GM12878 (cell line): ENCODE data around the gene RPS2. TPM values are rescaled to one million over a fixed set of nuclear protein-coding genes. Genes with fewer than 3 reads are reported as not detected.

Experiments
- BACH1 ChIP-seq: fragments of 450-650 bp; IDR thresholded peaks from 2 replicates; pipeline ENCODE4 v1.6.1; 2017; ENCODE audit warnings: mild to moderate bottlenecking, borderline replicate concordance
- CEBPB ChIP-seq, 2 experiments: fragments of 150-350 bp in 1 of 2; IDR thresholded peaks; 2 replicates each; pipeline ENCODE4 v1.6.1; 2012 to 2014; ENCODE audit warnings: low read depth in 2 of 2, low read length in 2 of 2, borderline replicate concordance in 1 of 2, inconsistent platforms in 1 of 2
- ELK1 ChIP-seq: IDR thresholded peaks from 2 replicates; pipeline ENCODE4 v1.6.1; 2012; ENCODE audit warnings: low read depth, low read length, improper control_type of control experiment
- EP300 ChIP-seq, 2 experiments: fragments of 150-350 bp in 1 of 2; IDR thresholded peaks; 2 replicates each; pipeline ENCODE4 v1.6.1; 2011 to 2012; ENCODE audit warnings: low read depth in 2 of 2, low read length in 2 of 2, borderline replicate concordance in 1 of 2, improper control_type of control experiment in 1 of 2, inconsistent platforms in 1 of 2; ENCODE audit not compliant: control insufficient read depth in 1 of 2
- ESRRA ChIP-seq: IDR thresholded peaks from 2 replicates; pipeline ENCODE4 v1.6.1; 2012; ENCODE audit warnings: mild to moderate bottlenecking, low read length, improper control_type of control experiment
- EZH2 ChIP-seq: IDR thresholded peaks from 2 replicates; pipeline ENCODE4 v1.6.1; 2012; ENCODE audit warnings: low read depth, mild to moderate bottlenecking, control low read depth, inconsistent platforms, low read length, borderline replicate concordance; ENCODE audit not compliant: control insufficient read depth
- IRF5 ChIP-seq: fragments of 450-650 bp; IDR thresholded peaks from 2 replicates; pipeline ENCODE4 v1.6.1; 2017; ENCODE audit warnings: borderline replicate concordance
- KDM1A ChIP-seq: fragments of 200-600 bp; sonication (generic); IDR thresholded peaks from 2 replicates; pipeline ENCODE4 v1.6.1; 2016; ENCODE audit warnings: borderline replicate concordance
- KLF5 ChIP-seq: fragments of 450-650 bp; IDR thresholded peaks from 2 replicates; pipeline ENCODE4 v1.6.1; 2014; ENCODE audit warnings: mild to moderate bottlenecking; ENCODE audit not compliant: partially characterized antibody
- NFIC ChIP-seq: IDR thresholded peaks from 2 replicates; pipeline ENCODE4 v1.6.1; 2012; ENCODE audit warnings: low read depth, mild to moderate bottlenecking, inconsistent platforms, low read length, moderate library complexity
- NFXL1 ChIP-seq: fragments of 450-650 bp; IDR thresholded peaks from 2 replicates; pipeline ENCODE4 v1.6.1; 2017; ENCODE audit warnings: antibody characterized with exemption, mild to moderate bottlenecking, borderline replicate concordance
- NKRF ChIP-seq: fragments of 450-650 bp; conservative IDR thresholded peaks from 2 replicates; pipeline ENCODE4 v1.6.1; 2017; ENCODE audit warnings: mild to moderate bottlenecking, moderate library complexity
- PBX3 ChIP-seq: IDR thresholded peaks from 2 replicates; pipeline ENCODE4 v1.6.1; 2011; ENCODE audit warnings: mild to moderate bottlenecking, low read depth, low read length, moderate library complexity; ENCODE audit not compliant: insufficient replicate concordance
- RCOR1 ChIP-seq: conservative IDR thresholded peaks from 2 replicates; pipeline ENCODE4 v1.6.1; 2012; ENCODE audit warnings: low read depth, low read length, improper control_type of control experiment
- RELB ChIP-seq: fragments of 450-650 bp; IDR thresholded peaks from 2 replicates; pipeline ENCODE4 v1.6.1; 2017; ENCODE audit warnings: low read depth, mild to moderate bottlenecking, moderate library complexity
- SMC3 ChIP-seq: IDR thresholded peaks from 2 replicates; pipeline ENCODE4 v1.6.1; 2011; ENCODE audit warnings: low read length, improper control_type of control experiment, borderline replicate concordance
- SP1 ChIP-seq: IDR thresholded peaks from one replicate; pipeline ENCODE4 v1.6.1; 2011; ENCODE audit warnings: low read depth, low read length
- SREBF1 ChIP-seq: IDR thresholded peaks from 2 replicates; pipeline ENCODE4 v1.6.1; 2012; ENCODE audit warnings: mild to moderate bottlenecking, low read length
- TAF1 ChIP-seq: IDR thresholded peaks from 2 replicates; pipeline ENCODE4 v1.6.1; 2011; ENCODE audit warnings: mild to moderate bottlenecking, low read depth, low read length, borderline replicate concordance
- TCF12 ChIP-seq: IDR thresholded peaks from 2 replicates; pipeline ENCODE4 v1.6.1; 2011; ENCODE audit warnings: low read depth, mild to moderate bottlenecking, low read length
- TCF7 ChIP-seq: IDR thresholded peaks from 2 replicates; pipeline ENCODE4 v1.6.1; 2014; ENCODE audit warnings: antibody characterized with exemption, borderline replicate concordance
- ZBED1 ChIP-seq: IDR thresholded peaks from 2 replicates; pipeline ENCODE4 v1.6.1; 2016; ENCODE audit warnings: borderline replicate concordance
- polyA plus RNA-seq, 11 experiments: library from polyadenylated mRNA; depleted of rRNA in 4 of 11; unstranded in 6 of 11; stranded (reverse) in 5 of 11; fragments of >200 nt; fragmentation: Nextera tagmentation in 4 of 11; fragmentation: Illumina TruSeq in 1 of 11; extraction: Ambion mirVana in 4 of 11; extraction: Trizol in 1 of 11; gene quantifications; 1 replicate in 1 of 11; 2 replicates in 10 of 11; pipeline versions ENCODE4 v1.2.1 to v1.2.3, GENCODE V29; 2011 to 2016; ENCODE audit warnings: inconsistent platforms in 2 of 11, missing spikeins in 2 of 11, low read depth in 1 of 11
- total RNA-seq, 4 experiments: library from RNA; depleted of rRNA in 3 of 4; stranded (reverse); fragments of >200 nt in 3 of 4; fragmentation: Illumina TruSeq in 1 of 4; extraction: Trizol in 1 of 4; gene quantifications; 2 replicates each; pipeline versions ENCODE4 v1.2.1 to v1.2.3, GENCODE V29; 2013 to 2021

Gene RPS2
- total and polyA plus RNA-seq, 10 of the 15 experiments (the other 5 are each of a cell fraction or from before 2014, with no cell fraction given): 1,295 to 7,121 (median 3,933) TPM

GRCh38 chr16:1960665-1961630 lies 3.7 kb downstream of the RPS2 start (continued):
- TF ChIP-seq PBX3 (peak; percentile 10), TCF12 (no peak), ELK1 (no peak), RCOR1 (no peak), NFIC (peak; percentile 59), SREBF1 (no peak), IRF5 (no peak), ZBED1 (peak; percentile 94), EP300 (IDR thresholded peaks at IDR 0.05; ENCODE audit: borderline replicate concordance in 1 of 2, control insufficient read depth in 1 of 2, low read depth in 2 of 2, low read length in 2 of 2) (no peak), EZH2 (no peak), NFXL1 (no peak), SMC3 (no peak), RELB (no peak), TCF7 (0 out of 2 replicates have a peak, but pooled peaks have one; percentile 13), NKRF (no peak), ESRRA (no peak), TAF1 (no peak), KDM1A (no peak), KLF5 (no peak), CEBPB (IDR thresholded peaks at IDR 0.05; ENCODE audit: borderline replicate concordance in 1 of 2, low read depth in 2 of 2, low read length in 2 of 2) (no peak), BACH1 (peak; percentile 73), SP1 (no peak)
